NCI-H460 (cell line): ENCODE measurements around the gene SRP68. TPM values are rescaled to one million over a fixed set of nuclear protein-coding genes. Genes with fewer than 3 reads are reported as not detected.
A peak's percentile ranks its signal among the peaks of the same experiment; 100 is the strongest.

Source experiments
- DNase-seq: peaks from one replicate; pipeline ENCODE4 v3.0.0-alpha.2; 2016; ENCODE audit warnings: low read depth; ENCODE audit errors: extremely low read depth
- total RNA-seq: library from RNA; depleted of rRNA; stranded (reverse); fragments of >200 nt; shearing (Covaris generic); gene quantifications from 2 replicates; pipeline ENCODE4 v1.2.3, GENCODE V29; 2014

Gene SRP68
- total RNA-seq, 1 experiment from 2014 or later, result 34.9 TPM

DNA sequence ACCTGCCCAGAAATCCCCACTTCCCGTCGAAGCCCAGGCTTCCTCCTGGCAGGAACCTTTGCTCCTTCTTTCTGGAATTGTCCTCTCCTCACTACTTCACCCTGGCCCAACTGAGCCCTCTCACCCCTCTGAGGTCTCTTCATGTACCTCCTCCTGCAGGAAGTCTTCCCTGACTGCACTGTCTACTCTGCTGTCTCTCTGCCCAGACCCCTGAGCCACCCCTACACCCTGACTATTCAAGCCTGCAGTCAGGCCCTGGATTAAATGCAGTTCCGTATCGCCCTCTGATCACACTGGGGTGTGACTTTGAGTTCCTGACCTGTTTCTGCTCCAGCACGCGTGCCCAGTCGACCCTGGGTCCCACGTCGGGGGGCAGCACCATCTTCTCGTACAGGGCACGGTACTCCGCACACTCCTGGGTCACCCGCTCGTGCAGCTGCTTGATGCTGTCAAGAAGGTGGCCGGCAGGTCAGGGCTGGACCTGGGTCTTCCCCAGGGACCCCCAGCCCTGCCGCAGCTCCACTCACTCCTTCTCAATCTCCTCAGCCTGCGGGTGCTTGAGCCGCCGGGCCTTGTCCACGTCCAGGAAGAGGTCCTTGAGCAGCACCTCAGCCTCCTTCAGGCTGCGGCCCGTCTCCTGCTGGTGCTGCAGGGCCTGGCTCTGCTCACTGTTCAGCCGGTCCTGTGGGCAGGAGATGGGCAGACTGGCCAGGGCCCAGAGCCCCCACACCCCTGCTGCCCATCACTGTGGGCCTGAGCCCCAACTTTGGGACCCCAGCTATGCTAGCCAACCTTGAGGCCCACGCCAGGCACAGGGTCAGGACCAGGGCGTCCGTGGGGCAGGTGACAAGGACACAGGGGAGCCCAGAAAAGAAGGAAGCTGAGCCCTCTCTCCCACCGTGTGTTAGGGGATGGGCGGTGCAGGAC, 49.1 kb downstream of the SRP68 start:
- DNase-seq, result no peak

DNA sequence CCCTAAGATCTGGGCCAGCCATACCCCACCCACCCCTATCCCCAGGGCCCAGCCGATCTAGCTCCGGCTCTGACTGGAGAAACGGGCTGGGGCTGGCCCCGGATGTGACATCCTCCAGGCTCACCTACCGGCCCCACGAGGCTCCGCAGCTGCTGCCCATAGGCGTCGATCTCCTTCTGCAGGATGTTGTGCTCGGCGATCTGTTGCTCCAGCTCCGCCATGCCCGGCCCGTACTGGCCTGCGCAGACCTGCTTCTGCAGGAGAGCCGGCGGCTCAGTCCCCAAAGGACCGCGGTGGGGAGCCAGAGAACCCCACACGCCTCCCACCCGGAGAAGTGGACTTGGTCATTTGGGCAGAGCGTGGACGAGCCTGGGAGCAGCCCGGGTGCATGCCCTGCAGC, 50.0 kb downstream of the SRP68 start:
- no peak for DNase-seq

DNA sequence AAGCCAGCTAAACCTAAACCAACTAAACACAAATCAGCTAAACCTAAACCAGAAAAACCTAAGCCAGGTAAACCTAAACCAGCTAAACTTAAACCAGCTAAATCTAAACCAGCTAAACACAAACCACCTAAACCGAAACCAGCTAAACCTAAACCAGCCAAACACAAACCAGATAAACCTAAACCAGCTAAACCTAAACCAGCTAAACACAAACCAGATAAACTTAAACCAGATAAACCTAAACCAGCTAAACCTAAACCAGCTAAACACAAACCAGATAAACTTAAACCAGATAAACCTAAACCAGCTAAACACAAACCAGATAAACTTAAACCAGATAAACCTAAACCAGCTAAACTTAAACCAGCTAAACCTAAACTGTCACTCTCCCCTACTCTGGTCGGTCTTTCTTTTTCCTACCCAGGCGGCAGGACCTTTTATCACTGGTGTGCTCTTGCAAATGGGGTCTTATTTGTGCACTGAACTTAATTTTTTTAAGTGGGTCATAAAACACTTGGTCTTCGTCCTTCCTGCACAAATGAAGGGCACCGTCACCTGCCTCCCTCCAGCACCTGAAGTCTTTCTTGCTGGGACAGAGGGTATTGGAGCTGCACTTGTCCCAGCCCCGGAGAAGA, 52.4 kb downstream of the SRP68 start:
- no peak for DNase-seq

DNA sequence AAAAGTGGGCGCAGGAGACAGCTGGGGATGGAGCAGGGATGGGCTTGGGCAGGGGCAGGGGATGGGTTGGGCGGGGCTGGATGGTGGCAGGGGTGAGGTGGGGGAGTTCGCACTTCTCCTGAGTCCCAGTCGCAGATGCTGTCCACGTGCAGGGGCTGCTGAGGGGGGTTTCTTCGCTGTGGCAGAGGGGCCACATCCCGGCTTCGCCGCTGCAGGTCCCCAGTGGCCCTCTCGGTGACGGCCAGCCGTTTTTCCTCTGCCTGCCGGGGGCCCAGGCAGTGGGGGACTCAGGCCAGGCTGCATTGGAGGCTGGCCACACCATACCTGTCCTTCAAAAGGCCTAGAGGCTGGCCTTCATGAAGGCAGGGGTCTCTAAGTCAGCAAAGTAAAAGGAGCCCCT, 53.5 kb downstream of the SRP68 start:
- DNase-seq, result no peak

DNA sequence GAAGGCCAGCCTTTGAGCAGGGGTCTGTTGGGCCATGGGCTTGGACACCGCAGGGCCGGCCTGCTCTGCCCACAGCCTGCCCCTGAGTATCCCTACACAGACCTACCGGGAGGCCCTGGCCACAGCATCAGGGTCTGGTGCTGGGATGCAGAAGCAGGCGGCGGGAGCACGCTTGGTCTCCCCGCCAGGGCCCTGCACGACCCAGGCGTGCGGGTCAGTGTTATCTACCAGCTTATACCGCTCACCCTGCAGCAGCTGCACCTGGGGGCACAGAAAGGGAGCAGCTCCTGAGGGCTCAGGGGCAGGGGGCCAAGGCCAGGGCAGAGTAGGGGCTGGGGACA, 54.0 kb downstream of the SRP68 start:
- no peak for DNase-seq

DNA sequence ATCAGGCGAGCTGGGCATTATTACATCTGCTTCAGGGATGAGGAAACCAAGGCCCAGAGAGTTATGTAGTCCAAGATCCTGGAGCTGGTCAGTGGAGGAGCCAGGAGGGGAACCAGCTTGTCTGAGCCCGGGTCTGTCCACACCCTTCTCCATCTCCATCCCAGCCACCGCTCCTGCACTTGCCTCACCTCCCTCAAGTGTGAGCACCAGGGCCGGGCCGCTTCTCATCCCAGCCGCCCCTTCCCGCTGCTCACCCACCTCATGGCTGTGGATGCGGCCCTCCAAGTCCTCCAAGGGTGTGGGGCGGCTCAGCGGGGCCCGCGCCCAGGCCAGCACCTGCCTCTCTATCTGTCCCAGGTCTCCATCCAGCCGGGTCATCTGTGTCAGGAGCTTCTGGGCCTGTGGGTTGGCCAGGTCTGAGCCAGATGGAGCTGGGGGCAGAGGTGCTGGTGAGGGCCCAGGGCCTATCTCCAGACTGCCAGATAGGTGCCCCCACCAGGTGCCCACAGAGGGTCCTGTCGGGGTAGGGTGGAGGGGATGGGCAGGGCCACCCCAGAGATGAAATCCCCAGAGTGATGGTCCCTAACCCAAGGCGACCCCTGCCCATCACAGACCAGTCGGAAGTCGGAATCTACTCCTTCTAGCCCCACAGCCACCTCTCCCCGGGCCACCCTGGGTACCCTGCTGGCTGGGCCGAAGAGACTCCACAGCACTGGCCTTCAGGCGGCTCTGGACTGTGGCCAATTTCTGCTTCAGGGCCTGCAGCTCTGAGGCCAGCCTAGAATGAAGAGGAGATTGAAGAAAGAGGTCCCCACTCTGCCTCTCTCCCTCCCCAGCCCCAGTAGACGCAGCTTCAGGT, 54.6 kb downstream of the SRP68 start:
- no peak for DNase-seq

DNA sequence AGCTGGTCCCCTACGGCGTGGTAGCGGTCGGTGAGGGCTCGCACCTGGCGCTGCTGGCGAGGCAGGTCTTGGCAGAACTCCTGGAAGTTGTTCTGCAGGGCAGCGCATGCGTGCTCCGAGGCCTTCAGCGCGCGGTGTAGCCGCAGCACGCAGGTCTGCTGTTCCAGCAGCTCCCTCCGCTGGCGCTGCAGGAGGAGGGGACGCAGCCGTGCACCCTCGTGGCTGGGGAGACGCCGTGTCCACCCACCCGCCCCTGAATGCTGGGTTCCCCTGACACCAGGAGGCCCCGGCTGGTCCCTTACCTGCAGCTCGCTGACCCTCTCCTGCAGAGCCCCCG, 57.4 kb downstream of the SRP68 start:
- no peak for DNase-seq

DNA sequence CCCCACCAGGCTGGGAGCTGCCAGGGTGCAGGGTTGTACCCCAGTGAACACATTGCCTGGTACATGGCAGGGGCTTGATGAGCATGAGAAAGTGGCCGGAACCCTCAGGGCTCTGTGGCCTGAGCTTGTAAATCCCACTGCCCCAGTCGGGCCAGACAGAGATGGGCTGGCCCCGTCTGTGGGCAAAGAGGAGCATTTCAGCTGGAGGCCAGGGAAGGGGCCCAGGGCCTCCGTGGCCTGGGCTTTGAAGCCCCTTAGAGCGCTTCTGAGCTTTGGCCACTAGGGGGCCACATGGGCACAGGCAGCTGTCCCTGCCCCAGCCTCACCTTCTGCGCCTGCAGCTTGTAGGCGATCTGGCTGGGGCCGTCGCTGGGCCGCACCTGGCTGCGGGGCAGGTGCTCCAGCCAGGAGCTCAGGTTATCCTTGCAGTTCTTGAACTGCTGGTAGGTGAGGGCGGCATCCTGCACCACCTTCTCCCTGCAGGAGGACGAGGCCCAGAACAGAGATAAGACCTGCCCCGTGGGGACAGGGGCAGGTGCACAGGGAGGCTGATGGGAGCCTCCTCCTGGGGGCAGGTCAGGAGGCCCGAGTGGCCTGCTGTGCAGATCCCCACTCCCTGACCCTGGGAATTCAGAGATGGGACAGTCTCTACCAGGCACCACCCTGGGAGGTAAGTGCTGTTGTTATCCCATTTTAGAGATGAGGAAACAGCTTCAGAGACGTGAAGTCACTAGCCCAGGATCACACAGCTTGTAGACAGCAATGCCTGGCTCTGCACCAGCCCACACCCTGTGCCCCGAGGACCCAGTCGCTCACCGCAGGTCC, 58.0 kb downstream of the SRP68 start:
- peak; percentile 62 for DNase-seq

DNA sequence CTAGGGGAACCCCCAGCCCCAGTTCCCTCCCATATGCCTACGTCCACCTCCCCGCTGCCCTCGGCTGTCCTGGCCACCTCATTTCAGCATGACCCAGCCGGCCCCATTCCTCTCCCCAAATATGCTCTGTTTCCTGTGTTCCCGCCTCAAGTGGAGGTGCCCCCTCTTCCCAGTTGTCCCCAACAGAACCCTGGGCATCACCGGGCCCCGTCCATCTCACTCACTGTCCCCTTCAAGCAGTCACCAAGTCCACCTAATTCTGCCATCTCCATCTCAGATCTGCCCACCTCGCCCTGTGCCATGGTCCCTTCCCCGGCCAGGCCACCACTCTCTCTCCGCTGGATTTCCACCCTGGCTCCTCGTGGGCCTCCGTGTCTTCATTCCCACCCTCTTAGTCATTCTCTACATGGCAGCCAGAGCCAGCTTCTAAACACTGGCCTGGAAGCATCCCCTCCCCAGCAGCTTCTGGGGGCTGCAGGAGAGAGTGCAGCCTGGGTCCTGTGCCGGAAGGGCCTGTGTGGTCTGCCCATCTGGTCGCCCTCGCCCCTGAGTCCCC, 58.9 kb downstream of the SRP68 start:
- DNase-seq, result no peak

DNA sequence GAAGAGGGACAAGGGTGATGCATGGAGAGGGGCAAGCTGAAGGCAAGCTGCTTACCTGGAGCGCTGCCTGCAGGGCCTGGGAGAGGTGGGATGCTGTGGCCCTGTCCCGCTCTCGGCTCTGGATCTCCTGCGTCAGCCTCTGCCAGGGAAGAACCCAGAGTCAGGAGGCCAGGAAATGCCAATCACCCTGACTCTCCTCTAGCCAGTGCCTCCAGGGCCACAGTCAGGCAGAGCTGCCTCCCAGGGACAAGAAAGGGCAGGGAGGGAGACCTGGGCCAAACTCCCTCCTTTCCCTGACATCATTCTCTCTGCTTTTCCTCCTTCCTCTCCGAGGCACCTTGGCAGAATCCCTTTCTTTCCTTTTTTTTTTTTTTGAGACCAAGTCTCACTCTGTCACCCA, 60.4 kb downstream of the SRP68 start:
- no peak for DNase-seq

DNA sequence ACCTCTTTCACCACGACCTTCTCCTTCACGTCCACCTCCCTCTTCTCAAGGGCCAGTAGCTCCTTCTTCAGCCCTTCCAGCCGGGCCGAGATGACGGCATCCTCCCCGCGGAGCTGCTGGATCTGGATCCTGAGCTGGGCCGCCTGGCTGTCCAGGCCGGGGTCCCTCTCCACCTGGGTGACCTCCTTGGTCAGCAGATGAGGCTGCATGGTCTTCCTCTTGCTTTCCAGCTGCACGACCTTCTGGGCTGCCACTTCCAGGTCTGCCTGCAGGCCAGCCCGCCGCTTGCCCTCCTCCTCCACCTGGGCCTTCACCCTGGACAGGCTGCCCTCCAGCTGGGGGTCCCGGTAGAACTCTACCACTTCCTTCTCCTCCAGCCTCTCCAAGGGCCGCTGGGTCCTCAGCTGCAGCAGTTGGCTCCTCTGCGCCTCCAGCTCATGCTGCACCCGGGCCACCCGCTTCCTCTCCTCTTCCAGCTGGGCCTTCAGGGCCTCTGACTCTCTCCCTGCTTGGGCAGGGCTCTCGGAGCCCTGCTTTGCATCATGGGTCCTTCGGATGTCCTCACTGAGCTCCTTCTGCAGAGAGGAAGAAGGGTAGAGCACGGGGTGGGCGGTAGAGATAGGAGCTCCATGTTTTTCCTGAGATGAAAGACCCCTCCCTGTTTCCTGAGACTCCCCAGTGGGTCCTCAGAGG, 62.2 kb downstream of the SRP68 start:
- DNase-seq, result no peak

DNA sequence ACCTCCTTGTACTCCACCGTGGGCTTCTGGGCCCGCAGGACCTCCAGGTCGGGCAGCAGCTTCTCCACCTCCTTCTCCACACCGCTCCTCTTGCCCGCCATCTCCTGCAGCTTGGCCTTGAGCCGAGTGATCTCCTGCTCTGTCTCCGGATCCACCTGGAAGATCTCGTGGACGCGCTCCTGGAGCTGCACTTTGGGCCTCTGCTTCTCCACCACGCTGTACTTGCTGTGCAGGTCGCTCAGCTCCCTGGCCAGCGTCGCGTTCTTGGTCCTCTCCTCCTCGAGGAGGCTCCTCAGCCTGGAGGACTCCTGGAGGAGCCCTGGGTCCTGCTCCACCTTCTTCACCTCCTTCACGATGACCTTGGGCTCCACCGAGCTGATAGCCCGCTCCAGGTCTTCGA, 62.9 kb downstream of the SRP68 start:
- no peak for DNase-seq

DNA sequence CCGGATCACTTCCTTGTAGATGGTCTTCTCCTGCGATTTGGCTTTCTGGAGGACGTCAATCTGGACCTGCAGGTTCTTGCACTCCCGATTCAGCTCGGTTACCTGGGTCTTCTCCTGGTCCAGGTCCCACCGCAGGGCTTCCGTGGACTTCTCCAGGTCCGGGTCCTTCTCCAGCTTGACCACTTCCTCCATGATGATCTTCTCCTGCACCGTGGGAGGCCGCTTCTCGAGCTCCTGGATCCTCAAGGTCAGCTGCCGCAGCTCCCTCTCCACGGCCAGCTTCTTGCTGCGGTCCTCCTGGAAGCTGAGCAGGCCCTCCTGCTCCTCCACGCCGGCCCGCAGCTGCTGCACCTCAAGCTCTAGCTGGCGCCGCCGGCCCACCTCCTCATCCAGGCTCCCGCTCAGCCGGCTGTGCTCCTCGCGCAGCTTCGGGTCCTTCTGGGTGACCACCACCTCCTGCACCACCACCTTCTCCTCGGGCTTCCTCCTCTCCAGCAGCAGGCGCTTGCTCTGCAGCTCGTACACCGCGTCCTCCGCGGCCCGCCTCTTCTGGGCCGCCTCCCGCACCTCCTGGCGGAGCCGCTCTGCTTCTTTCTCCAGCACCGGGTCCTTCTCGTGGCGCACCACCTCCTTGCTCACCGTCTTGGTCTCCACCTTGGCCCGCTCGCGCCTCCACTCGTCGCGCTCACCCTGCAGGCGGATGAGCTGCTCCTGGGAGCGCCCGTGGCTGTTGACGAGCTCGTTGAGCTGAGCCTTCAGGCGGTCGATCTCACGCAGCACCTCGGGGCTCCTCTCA, 63.5 kb downstream of the SRP68 start:
- no peak for DNase-seq

DNA sequence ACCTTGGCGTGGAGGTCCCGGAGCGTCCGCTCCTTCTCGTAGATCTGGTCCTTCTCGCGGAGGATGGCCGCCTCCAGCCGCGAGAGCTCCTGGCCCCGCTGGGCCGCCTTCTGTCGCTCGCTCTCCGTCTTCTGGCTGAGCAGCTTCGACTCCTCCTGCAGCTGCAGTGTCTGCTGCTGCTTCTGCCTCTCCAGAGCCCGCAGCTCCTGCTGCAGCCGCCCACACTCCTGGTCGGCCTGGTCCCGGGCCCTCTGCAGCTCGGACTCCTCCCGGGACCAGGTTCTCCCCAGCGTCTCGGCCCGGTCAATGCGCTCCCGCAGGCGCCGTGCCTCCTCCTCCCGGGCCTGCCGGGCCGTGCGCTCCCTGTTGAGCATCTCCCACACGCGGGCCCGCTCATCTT, 64.1 kb downstream of the SRP68 start:
- no peak for DNase-seq

DNA sequence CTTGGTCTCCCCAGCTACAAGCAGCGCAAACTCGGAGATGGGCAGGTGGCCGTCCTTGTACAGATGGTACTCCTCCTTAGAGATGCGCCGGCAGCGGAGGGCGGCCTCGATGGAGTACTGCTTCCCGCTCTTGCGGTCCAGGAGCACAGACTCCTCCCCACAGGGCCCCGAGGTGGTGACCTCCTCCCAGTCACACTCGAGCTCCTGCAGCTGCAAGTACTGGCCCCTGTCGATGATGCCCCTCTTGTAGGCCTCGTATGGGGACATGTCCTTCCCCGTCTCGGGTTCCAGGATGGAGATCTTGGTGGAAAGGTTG, 64.5 kb downstream of the SRP68 start:
- DNase-seq, result no peak

DNA sequence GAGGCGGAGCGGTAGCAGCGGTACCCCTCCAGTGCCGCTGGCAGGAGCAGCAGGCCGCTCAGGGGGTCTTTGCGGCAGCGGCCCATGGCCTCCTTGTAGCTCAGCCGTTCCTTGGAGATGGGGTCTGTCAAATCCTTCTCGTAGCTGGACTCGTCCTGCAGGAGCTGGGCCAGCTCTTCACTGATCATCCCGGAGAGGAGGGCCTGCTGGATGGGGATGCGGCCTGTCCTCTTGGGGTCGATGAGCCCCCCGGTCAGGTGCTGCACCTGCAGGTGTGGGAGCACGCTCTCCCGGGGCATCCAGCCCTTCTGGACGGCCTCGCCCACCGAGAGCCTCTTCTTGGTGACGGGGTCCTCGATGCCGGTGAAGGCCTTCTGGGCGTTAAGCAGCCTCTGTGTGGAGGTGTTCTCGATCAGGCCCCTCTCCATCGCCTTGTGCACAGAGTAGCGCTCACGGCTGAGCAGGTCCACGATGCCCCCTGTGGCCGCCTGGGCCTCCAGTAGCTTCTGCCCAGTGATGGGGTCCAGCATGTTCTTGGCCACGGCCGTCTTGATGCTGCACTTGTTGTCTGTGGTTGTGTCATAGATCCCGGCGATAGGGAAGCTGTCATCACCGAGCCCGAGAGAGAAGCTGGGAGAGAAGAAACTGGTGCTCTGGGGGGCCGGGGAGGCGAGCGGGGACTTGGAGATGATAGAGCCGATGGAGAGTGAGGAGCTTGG, 65.0 kb downstream of the SRP68 start:
- no peak for DNase-seq

DNA sequence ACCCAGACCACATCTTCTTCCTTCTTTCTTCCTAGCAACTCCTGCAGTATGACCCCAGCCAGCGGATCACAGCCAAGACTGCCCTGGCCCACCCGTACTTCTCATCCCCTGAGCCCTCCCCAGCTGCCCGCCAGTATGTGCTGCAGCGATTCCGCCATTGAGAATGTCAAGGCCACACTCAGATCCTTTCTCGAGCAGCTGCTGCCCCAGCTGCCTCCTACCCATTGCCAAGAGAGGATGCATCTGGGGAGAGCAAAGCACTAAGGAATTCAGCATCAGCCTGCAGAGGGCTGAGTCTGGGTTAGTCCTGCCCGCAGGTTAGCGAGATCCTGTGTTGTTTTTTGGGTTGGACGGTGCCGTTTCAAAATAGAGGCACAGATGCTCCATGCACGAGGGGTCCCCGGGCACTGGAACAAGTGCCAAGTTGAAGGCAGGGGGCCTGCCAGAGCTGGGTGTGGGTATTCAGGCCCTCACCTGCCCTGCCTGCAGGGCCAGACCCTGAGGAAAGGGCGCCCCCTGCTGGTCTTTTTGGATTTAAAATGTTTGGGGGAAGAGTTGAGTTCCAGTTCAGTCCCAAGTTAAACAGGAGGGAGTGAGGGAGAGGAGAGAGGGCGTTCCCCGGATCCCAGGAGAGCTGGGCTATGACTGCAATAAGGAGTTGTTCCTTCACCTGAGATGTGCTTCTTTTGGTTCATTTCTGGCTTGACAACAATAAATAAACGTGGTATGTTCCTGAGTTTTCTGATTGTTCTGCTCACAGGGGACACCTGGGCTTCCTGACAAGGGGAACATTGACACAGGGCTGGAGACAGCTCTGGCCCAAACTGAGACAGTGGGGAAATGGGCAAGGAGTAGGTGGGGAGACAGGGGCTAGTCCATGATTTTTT, 66.8 kb downstream of the SRP68 start:
- peak; percentile 72 for DNase-seq
